BE2C (cell line): Measurements from ENCODE around the gene HERC6.
"Not testable (repeated sequence)": the region's sequence is repeated elsewhere in the genome, so short reads cannot be mapped to it uniquely, and the experiment has no call there.

Source experiments
- DNase-seq: peaks from one replicate; pipeline ENCODE4 v3.0.0-alpha.2; 2020
- H3K27me3 ChIP-seq: fragments of 250-450 bp; sonication (Bioruptor Pico); 2 replicates; pipeline ENCODE4 v1.5.1; 2020; ENCODE audit warnings: mild to moderate bottlenecking
- H3K36me3 ChIP-seq: fragments of 250-450 bp; sonication (Bioruptor Pico); 2 replicates; pipeline ENCODE4 v1.5.1; 2020; ENCODE audit warnings: mild to moderate bottlenecking
- H3K4me1 ChIP-seq: fragments of 250-450 bp; sonication (Bioruptor Pico); 2 replicates; pipeline ENCODE4 v1.5.1; 2020
- H3K4me3 ChIP-seq: 2 replicates; pipeline ENCODE4 v1.5.1; 2011; ENCODE audit warnings: low read depth, low read length
- H3K9me3 ChIP-seq: fragments of 250-450 bp; sonication (Bioruptor Pico); 2 replicates; pipeline ENCODE4 v1.5.1; 2020
- CTCF ChIP-seq: IDR thresholded peaks from 2 replicates; pipeline ENCODE4 v1.5.1; 2012; ENCODE audit warnings: mild to moderate bottlenecking, low read depth, low read length

Gene HERC6

GRCh38 chr4:88446124-88446523 is 67.5 kb downstream of the HERC6 start:
- H3K36me3 ChIP-seq: no peaks in the 10 kb centered on the region
- H3K27me3 ChIP-seq: no peaks in the 10 kb centered on the region
- DNase-seq: no peak
- H3K9me3 ChIP-seq: no peaks in the 10 kb centered on the region
- H3K4me3 ChIP-seq: no peak overlapping the region
- no peaks in the 10 kb centered on the region for H3K4me1 ChIP-seq
- no peak for TF ChIP-seq CTCF

GRCh38 chr4:88447371-88448095 is 68.9 kb downstream of the HERC6 start:
- Histone ChIP-seq H3K9me3 (no peaks in the 10 kb centered on the region), H3K4me3 (no peak overlapping the region), H3K4me1 (no peaks in the 10 kb centered on the region), H3K27me3 (no peaks in the 10 kb centered on the region), H3K36me3 (no peaks in the 10 kb centered on the region)
- TF ChIP-seq CTCF: no peak
- DNase-seq: no peak

- DNase-seq, H3K4me3 ChIP-seq, H3K27me3 ChIP-seq, H3K36me3 ChIP-seq, H3K9me3 ChIP-seq, H3K4me1 ChIP-seq: not testable (repeated sequence)
These were observed 69.6 kb downstream of the HERC6 start for GRCh38 chr4:88448211-88448765.

- no peak overlapping the region for H3K4me3 ChIP-seq
- no peak for DNase-seq
- no peaks in the 10 kb centered on the region for H3K4me1 ChIP-seq
- no peak for TF ChIP-seq CTCF
- H3K27me3 ChIP-seq: no peaks in the 10 kb centered on the region
- H3K36me3 ChIP-seq: no peaks in the 10 kb centered on the region
- H3K9me3 ChIP-seq: no peaks in the 10 kb centered on the region
These were observed 70.2 kb downstream of the HERC6 start for GRCh38 chr4:88448889-88449288.

- no peak for DNase-seq
- no peak overlapping the region for H3K4me3 ChIP-seq
- no peaks in the 10 kb centered on the region for H3K4me1 ChIP-seq
- H3K36me3 ChIP-seq: no peaks in the 10 kb centered on the region
- TF ChIP-seq CTCF: no peak
- no peaks in the 10 kb centered on the region for H3K9me3 ChIP-seq
- 0 out of 2 replicates have a peak, but pooled peaks cover 1% of the 10 kb centered on the region for H3K27me3 ChIP-seq
These were observed 70.6 kb downstream of the HERC6 start for GRCh38 chr4:88449290-88449689.

GRCh38 chr4:88451205-88451604 is 72.6 kb downstream of the HERC6 start:
- Histone ChIP-seq H3K36me3 (no peaks in the 10 kb centered on the region), H3K4me3 (no peak overlapping the region), H3K27me3 (peaks cover 7% of the 10 kb centered on the region; the same call in 1 of the 2 replicates), H3K4me1 (no peaks in the 10 kb centered on the region), H3K9me3 (no peaks in the 10 kb centered on the region)
- TF ChIP-seq CTCF: no peak
- DNase-seq: no peak
